HG03432 (cell line): ENCODE measurements around the gene ASTN2.

Experiments used
- ATAC-seq: cut with Tn5 transposase; IDR thresholded peaks from one replicate; pipeline ENCODE4 v1.9.1; 2021; ENCODE audit warnings: mild to moderate bottlenecking, moderate library complexity; ENCODE audit not compliant: unreplicated experiment

ASTN2 gene

GRCh38 chr9:116452227-116452626 is 962.6 kb downstream of the ASTN2 start:
- ATAC-seq = no peak

GRCh38 chr9:116451500-116452115 is 963.2 kb downstream of the ASTN2 start:
- no peak for ATAC-seq

- ATAC-seq = peak; percentile 98
These were observed 964.3 kb downstream of the ASTN2 start for GRCh38 chr9:116450378-116451139.

DNA sequence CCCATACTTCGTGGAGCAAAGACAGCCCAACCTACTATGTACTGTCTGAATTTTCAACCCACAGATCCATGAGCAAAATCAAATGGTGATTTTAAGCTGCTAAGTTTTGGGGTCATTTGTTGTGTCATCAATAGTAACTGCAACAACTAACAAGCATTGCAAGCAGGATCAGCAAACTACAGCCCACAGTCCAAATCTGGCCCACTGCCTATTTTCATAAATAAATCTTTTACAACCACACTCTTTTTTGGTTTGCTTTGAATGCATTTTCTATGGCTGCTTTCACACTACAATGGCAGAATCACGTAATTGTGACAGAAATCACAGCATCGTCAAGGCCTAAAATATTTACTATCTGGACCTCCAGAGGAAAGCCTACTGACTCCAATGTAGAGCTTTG is 964.9 kb downstream of the ASTN2 start:
- ATAC-seq = no peak

GRCh38 chr9:116448431-116448830 is 966.4 kb downstream of the ASTN2 start:
- no peak for ATAC-seq

GRCh38 chr9:116447934-116448333 is 966.9 kb downstream of the ASTN2 start:
- ATAC-seq = no peak

DNA sequence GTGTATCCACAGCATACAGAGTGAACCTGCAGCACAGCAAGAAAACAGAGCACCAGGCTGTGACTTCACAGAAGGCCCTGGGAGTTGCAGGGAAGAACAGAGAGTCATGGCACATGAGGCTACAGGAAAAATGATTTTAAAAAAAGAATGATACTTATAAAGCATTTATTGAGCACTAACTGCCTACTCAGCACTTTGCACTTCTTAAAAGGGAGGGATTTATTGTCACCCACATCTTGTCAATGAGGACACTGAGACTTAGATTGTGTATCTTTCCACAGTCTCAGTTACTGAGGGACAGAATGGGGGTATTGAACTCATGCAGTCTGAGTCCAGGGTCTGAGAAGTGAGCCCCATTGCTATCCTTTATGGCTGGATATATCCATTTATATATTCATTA is 972.3 kb downstream of the ASTN2 start:
- ATAC-seq = no peak

GRCh38 chr9:116437411-116438370 is 977.2 kb downstream of the ASTN2 start:
- no peak for ATAC-seq

GRCh38 chr9:116436121-116436520 is 978.7 kb downstream of the ASTN2 start:
- no peak for ATAC-seq

DNA sequence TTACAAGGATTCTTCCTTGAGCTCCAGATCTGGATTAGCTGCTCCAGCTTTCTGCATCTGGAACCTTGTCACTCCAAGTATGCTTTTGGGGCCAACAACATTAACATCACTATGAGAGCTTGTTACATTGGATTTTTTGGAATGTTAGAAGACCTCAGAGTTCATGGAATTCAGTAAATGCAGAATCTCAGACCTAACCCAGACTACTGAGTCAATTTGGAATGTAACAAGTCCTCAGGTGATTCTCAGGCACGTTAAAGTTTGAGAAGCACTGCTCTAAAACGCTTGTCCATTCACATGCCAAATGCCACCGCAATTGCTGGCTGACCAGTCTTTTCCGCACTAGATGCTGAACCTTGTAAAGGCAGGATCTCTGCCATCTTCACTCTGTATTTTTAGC is 979.2 kb downstream of the ASTN2 start:
- ATAC-seq = no peak

GRCh38 chr9:116434314-116434713 is 980.5 kb downstream of the ASTN2 start:
- ATAC-seq = no peak

DNA sequence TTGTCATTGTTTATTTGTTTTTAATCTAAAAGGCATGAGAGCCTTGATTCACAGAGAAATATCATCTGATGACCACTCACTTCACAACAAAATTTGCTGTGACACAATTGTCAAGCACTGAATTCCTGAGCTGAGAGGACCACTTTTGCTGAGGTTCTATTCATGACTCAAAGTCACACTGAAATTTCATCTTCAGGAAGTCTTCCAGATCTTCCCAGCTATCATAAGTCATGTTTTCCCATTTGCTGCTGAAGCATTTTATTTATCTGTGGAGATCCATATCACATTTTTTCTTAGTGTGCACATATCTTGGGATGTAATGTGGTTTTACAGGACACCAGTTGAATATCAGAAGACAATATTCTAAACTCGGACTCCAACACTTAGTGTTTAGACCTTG is 982.8 kb downstream of the ASTN2 start:
- no peak for ATAC-seq

DNA sequence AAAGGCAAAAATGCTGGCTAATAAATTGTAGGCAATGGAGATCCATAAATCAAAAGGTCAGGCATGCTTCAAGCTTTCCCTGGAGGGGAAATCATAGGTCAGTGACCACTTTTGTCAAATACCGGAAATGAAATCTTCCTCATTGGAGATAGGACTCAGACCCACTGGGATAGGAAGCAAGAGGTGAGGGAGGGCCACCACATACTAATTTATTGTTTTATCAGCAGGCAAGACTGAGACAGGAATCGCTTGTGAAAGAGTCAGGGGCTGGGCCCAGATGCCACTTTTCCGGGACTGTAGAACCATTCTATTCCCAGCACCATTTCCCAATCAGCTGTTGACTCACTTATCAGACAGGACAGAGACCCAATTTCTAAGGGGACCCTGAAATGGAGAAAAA is 984.0 kb downstream of the ASTN2 start:
- no peak for ATAC-seq

DNA sequence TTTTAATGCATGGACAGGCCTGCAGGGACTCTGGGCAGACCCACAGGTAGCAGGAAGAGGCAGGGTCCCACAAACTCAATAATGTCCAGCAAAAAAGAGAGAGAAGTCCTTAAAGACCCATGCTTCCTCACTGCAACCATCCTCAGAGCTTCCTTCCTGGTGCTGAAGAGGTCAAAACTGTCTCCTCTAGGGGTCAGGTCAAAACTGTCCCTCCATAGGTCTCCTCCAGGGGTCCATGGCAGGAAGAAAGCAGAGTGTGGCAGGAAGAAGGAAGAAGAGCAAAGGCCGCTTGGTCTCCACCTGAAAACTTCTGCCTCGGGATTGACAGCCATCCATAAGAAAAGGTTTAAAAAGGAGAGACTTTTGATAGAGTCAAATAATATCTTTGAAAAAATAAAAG is 989.6 kb downstream of the ASTN2 start:
- no peak for ATAC-seq

DNA sequence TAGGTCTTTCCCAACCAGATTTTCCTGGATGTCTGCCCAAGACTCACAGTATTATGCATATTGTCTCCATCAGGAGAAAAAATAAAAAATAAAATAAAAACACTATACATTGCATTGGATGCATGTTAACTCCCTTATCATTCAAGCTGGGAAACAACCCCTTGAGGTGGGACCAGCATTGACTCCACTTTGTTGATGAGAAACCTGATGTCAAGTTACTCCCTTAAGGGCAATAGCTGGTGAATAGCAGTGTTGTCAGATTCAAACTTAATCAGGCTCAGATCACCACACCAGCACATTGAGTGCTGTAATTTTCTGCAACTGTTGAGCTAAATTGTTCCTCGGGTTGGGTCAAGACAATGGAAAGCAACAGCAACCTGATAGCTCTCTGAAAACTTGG is 991.7 kb downstream of the ASTN2 start:
- ATAC-seq = no peak

GRCh38 chr9:116422119-116422979 is 992.5 kb downstream of the ASTN2 start:
- ATAC-seq = no peak

GRCh38 chr9:116420993-116421538 is 993.8 kb downstream of the ASTN2 start:
- no peak for ATAC-seq

DNA sequence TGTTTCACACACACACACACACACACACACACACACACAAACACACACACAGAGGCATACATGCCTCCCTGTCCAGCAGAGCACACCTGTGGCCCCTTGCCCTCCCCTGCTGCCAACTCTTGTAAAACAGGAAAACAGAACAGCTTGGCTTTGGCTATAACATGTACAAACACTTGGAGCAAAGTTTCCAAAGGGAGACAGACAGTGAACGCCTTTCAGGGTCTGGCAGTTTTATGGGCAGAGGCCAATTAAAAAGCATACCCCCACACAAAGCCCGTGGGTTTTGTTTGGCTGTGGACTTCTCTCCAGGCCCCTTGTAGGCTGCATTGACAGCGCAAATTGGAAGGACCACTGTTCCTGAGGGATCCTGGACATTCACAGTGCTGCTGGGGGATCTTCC is 995.7 kb downstream of the ASTN2 start:
- no peak for ATAC-seq

DNA sequence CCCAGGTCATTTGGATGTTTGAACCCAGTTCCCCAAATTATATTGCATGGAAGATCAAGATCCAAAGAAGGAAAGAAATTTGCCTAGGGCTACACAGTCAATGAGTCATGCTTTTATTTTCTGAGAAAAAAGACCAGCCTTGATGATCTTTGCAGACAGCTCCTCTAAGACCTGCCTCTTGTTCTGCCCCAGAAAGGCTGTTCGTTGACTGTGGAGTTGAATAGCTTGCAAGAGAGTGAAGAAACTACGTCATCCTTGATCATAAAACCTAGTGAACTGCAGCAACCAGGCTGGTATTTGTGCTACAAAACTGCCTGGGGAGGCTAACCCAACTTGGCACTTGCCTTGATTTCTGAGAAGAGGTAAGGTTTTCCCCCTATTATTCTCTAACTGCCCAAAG is 997.4 kb downstream of the ASTN2 start:
- ATAC-seq = no peak

DNA sequence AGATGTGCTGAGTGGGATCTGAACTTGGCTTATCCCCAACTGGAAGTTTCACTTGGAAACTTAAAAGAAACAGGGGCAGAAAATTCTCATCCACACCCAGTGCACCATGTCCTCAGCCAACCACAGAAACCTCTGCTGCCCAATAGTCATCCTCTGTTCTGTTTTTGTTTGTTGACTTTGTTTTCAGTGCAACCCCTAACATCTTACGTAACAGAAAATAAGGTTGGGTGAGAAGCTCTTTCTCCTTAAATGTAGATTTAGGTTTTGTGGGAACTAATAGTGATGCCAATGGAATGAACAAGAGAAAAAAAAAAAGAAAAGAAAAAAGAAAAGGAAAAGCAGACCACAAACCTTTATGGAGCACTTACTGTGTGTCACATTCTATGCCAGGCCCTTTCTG is 998.4 kb downstream of the ASTN2 start:
- no peak for ATAC-seq
